Nephron progenitor cell (in vitro differentiated cells): ENCODE data around the gene FOXP1.

Source experiments
- DNase-seq: peaks from one replicate; pipeline ENCODE4 v3.0.0; 2021
- H3K27ac Mint-ChIP-seq: 2 replicates; pipeline ENCODE4 v1.8.0; 2021; ENCODE audit warnings: mild to moderate bottlenecking, moderate library complexity, mixed read lengths
- H3K27me3 Mint-ChIP-seq: 2 replicates; pipeline ENCODE4 v1.8.0; 2021; ENCODE audit warnings: mild to moderate bottlenecking, low read depth, mixed read lengths; ENCODE audit not compliant: poor library complexity
- H3K36me3 Mint-ChIP-seq: 2 replicates; pipeline ENCODE4 v1.8.0; 2021; ENCODE audit warnings: low read depth, mixed read lengths
- H3K4me1 Mint-ChIP-seq: 2 replicates; pipeline ENCODE4 v1.8.0; 2021; ENCODE audit warnings: mixed read lengths
- H3K4me3 Mint-ChIP-seq: 2 replicates; pipeline ENCODE4 v1.8.0; 2021; ENCODE audit warnings: mild to moderate bottlenecking, moderate library complexity, mixed read lengths
- H3K9me3 Mint-ChIP-seq: 2 replicates; pipeline ENCODE4 v1.8.0; 2021; ENCODE audit warnings: mild to moderate bottlenecking, moderate library complexity, mixed read lengths
- CTCF ChIP-seq: fragments of 200-600 bp; sonication (generic); IDR thresholded peaks from 2 replicates; pipeline ENCODE4 v1.5.0; 2021; ENCODE audit warnings: antibody characterized with exemption

FOXP1 gene

DNA sequence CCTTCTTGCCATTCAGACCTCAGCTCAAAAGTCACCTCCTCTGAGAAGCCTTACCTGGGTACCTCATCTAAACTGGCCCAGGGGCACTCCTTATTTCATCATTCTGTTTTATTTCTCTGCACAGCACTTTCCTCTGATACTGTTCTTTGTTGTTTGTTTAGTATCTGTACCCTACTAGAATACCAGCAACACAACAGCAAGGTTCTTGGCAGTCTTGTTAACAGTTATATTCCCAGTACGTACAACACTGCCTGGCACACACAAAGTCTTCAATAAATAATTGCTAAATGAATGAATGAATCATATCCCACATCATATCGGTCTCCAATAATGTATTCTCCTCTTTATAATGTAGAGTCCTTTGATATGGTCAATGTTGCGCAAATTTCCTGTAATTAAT lies 188.1 kb downstream of the FOXP1 start:
- H3K27me3 Mint-ChIP-seq, result peaks cover 3% of the 10 kb centered on the region
- H3K27ac Mint-ChIP-seq, result no peak overlapping the region
- peaks cover 4% of the 10 kb centered on the region for H3K36me3 Mint-ChIP-seq
- TF ChIP-seq CTCF, result no peak
- no peak overlapping the region for H3K4me3 Mint-ChIP-seq
- no peak for DNase-seq
- peaks cover 53% of the 10 kb centered on the region for H3K4me1 Mint-ChIP-seq
- H3K9me3 Mint-ChIP-seq, result no peaks in the 10 kb centered on the region

GRCh38 chr3:71393745-71394144 lies 189.8 kb downstream of the FOXP1 start:
- Mint-ChIP-seq H3K36me3 (peaks cover 4% of the 10 kb centered on the region), H3K4me1 (peaks cover 61% of the 10 kb centered on the region), H3K27ac (no peak overlapping the region), H3K4me3 (no peak overlapping the region), H3K27me3 (peaks cover 3% of the 10 kb centered on the region), H3K9me3 (no peaks in the 10 kb centered on the region)
- no peak for TF ChIP-seq CTCF
- no peak for DNase-seq

- no peak overlapping the region for H3K27ac Mint-ChIP-seq
- H3K9me3 Mint-ChIP-seq, result peaks cover 3% of the 10 kb centered on the region
- DNase-seq, result no peak
- peaks cover 61% of the 10 kb centered on the region for H3K4me1 Mint-ChIP-seq
- peaks cover 4% of the 10 kb centered on the region for H3K36me3 Mint-ChIP-seq
- H3K4me3 Mint-ChIP-seq, result no peak overlapping the region
- H3K27me3 Mint-ChIP-seq, result peaks cover 3% of the 10 kb centered on the region
- TF ChIP-seq CTCF, result no peak
Measured at GRCh38 chr3:71393093-71393492, 190.4 kb downstream of the FOXP1 start.

DNA sequence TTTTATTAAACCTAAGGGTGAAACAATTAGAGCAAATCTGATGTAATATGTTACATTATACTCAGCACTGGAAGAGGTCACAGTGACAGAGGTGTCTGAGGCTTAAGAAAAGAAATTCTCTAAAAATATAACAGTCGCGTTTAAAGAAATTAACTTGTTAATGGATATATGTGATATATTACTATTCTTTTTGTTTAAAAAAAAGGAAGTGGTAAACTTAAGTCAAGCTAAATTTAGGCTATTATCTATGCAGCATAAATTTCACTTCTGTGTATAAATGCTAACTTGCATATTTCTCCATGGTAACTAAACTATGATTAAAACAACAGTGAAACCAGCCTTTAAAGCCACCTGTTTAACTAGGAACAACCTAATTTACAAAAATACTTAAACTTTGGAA lies 191.3 kb downstream of the FOXP1 start:
- Mint-ChIP-seq H3K27ac (no peak overlapping the region), H3K9me3 (peaks cover 8% of the 10 kb centered on the region), H3K27me3 (peaks cover 3% of the 10 kb centered on the region), H3K4me3 (no peak overlapping the region), H3K36me3 (peaks cover 8% of the 10 kb centered on the region), H3K4me1 (peaks cover 54% of the 10 kb centered on the region)
- TF ChIP-seq CTCF, result no peak
- no peak for DNase-seq

DNA sequence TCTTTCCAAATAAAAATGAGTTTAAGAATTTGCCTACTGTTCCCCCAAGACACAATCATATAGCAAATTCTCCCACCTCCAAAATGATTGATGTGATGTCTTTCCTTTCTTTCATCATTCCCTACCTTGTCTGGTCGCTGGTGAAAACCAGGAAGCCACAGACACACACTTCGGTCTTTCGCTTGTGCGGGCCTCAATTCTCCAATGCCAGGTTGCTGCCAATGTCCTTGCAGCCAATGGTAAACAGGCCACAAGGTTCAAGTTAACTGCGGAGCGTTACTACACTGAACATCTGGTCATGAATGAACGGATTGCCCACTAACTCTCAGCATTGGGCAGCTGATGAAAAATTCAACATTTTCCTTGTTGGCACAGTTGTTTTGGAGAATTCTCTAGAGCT lies 192.2 kb downstream of the FOXP1 start:
- no peak for DNase-seq
- Mint-ChIP-seq H3K36me3 (peaks cover 15% of the 10 kb centered on the region), H3K4me1 (peaks cover 50% of the 10 kb centered on the region), H3K9me3 (peaks cover 16% of the 10 kb centered on the region), H3K27ac (peak overlapping the region; percentile 86), H3K27me3 (peaks cover 3% of the 10 kb centered on the region), H3K4me3 (peak overlapping the region; percentile 24)
- no peak for TF ChIP-seq CTCF

GRCh38 chr3:71389911-71390573 lies 193.5 kb downstream of the FOXP1 start:
- TF ChIP-seq CTCF, result no peak
- Mint-ChIP-seq H3K27me3 (peaks cover 3% of the 10 kb centered on the region), H3K4me1 (peaks cover 53% of the 10 kb centered on the region), H3K27ac (peak overlapping the region; percentile 95), H3K9me3 (peaks cover 16% of the 10 kb centered on the region), H3K4me3 (peak overlapping the region; percentile 53), H3K36me3 (peaks cover 11% of the 10 kb centered on the region)
- no peak for DNase-seq
